Activated CD8-positive, alpha-beta memory T cell treated with anti-CD3 and anti-CD28 coated beads, Interleukin-2, amount 50 U/mL, for 1 hour (primary cell): ENCODE measurements around the gene ZC3H7B.

ENCODE experiments used
- DNase-seq: peaks from one replicate; pipeline ENCODE4 v3.0.0-alpha.2; 2020; ENCODE audit errors: extremely low read depth

ZC3H7B gene

GRCh38 chr22:41354979-41355378 is 53.7 kb downstream of the ZC3H7B start:
- no peak for DNase-seq

- no peak for DNase-seq
Measured at GRCh38 chr22:41355895-41356294, 54.6 kb downstream of the ZC3H7B start.

- DNase-seq = no peak
Measured at GRCh38 chr22:41356430-41357028, 55.2 kb downstream of the ZC3H7B start.

GRCh38 chr22:41357191-41357590 is 55.9 kb downstream of the ZC3H7B start:
- no peak for DNase-seq

- DNase-seq = no peak
Measured at GRCh38 chr22:41358927-41359326, 57.6 kb downstream of the ZC3H7B start.

- DNase-seq = no peak
Measured at GRCh38 chr22:41359376-41359775, 58.1 kb downstream of the ZC3H7B start.

GRCh38 chr22:41360126-41360525 is 58.8 kb downstream of the ZC3H7B start:
- DNase-seq = no peak

GRCh38 chr22:41361716-41362310 is 60.5 kb downstream of the ZC3H7B start:
- no peak for DNase-seq

- no peak for DNase-seq
Measured at GRCh38 chr22:41362615-41363014, 61.3 kb downstream of the ZC3H7B start.

- no peak for DNase-seq
Measured at GRCh38 chr22:41364233-41364632, 62.9 kb downstream of the ZC3H7B start.

GRCh38 chr22:41364955-41365354 is 63.6 kb downstream of the ZC3H7B start:
- DNase-seq = no peak

- DNase-seq = no peak
Measured at GRCh38 chr22:41365425-41365824, 64.1 kb downstream of the ZC3H7B start.

- no peak for DNase-seq
Measured at GRCh38 chr22:41366323-41367029, 65.2 kb downstream of the ZC3H7B start.

- no peak for DNase-seq
Measured at GRCh38 chr22:41367039-41367679, 65.8 kb downstream of the ZC3H7B start.

- DNase-seq = no peak
Measured at GRCh38 chr22:41367680-41368542, 66.6 kb downstream of the ZC3H7B start.

GRCh38 chr22:41368543-41369423 is 67.5 kb downstream of the ZC3H7B start:
- DNase-seq = no peak

GRCh38 chr22:41369424-41369745 is 68.1 kb downstream of the ZC3H7B start:
- no peak for DNase-seq

- no peak for DNase-seq
Measured at GRCh38 chr22:41369837-41370236, 68.5 kb downstream of the ZC3H7B start.

- DNase-seq = no peak
Measured at GRCh38 chr22:41377846-41378245, 76.5 kb downstream of the ZC3H7B start.

- DNase-seq = no peak
Measured at GRCh38 chr22:41380993-41381328, 79.6 kb downstream of the ZC3H7B start.
